ENCODE results near the gene PSG3.
"Not testable (repeated sequence)": the region's sequence is repeated elsewhere in the genome, so short reads cannot be mapped to it uniquely, and the experiment has no call there.

Gene PSG3

DNA sequence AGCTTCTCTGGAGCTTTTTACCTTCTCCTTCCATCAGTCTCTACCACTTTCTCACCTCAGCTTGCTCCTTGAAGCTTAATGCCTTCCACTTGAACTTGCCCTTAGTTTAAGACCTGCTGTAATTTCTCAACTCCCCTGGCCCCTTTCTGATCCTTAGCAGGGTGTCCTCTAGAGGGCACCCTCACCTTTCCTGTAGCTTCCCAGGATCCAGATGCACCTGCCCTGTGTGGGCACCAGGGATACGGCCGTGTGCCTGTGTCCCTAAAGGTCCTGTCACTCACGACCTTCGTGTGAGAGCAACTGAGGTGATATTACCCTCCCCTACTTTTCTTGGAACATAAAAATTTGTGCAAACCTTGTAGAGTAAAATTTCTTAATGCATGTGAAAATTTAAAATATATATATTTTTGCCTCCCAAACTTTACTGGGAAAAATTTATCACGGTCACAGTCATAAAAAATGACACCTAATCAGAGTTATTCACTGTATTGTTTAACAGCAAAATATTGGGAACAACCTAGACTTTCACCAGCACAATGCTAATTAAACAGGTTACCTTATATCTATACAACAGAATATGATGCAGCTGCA, 46.4 kb downstream of the PSG3 start:
- no peak for DNase-seq

GRCh38 chr19:42683917-42684513, 56.3 kb downstream of the PSG3 start:
- no peak for DNase-seq

- not testable (repeated sequence) for DNase-seq
Observed at GRCh38 chr19:42676326-42676725, 64.0 kb downstream of the PSG3 start.

DNA sequence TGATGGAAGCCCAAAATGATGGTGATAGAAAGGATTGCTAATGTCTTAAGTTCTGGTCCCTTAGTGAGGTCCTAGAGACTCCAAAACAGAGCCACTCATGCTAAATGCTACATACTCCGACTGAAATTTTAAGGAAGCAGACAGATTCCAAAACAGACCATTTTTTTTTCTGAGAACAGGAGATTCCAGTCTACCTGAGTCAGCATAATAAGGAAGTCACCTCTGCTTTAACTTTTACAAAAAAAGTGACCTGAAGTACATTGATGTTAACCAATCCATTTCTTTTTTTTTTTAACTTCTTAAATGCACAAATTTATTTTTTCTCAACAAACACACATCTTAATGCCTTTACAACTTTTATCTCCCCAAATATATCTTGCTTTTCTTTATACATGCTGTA, 65.7 kb downstream of the PSG3 start:
- DNase-seq = not testable (repeated sequence)

Data from stimulated activated naive CD4-positive, alpha-beta T cell treated with Interleukin-2 at 50 U/mL for 16 hours (primary cell).